Bronchial epithelial cell (primary cell): Measurements from ENCODE around the gene RGS6. TPM values are rescaled to one million over a fixed set of nuclear protein-coding genes. Genes with fewer than 3 reads are reported as not detected.

Experiments used
- DNase-seq: peaks from one replicate; pipeline ENCODE4 v3.0.0-alpha.2; 2010; ENCODE audit warnings: low read depth
- FAIRE-seq: peaks from 2 replicates; lab custom pipeline; 2011; peaks lifted over from hg19 to GRCh38; lab: Jason Lieb, UNC
- H3K27me3 ChIP-seq: 2 replicates; pipeline ENCODE4 v1.5.1; 2011; ENCODE audit warnings: low read length; ENCODE audit not compliant: control insufficient read depth, insufficient read depth
- H3K36me3 ChIP-seq: 2 replicates; pipeline ENCODE4 v1.5.1; 2011; ENCODE audit warnings: low read length; ENCODE audit not compliant: control insufficient read depth, insufficient read depth
- H3K4me3 ChIP-seq: 2 replicates; pipeline ENCODE4 v1.5.1; 2011; ENCODE audit warnings: mild to moderate bottlenecking, low read depth, low read length, control low read depth
- CTCF ChIP-seq: IDR thresholded peaks from 2 replicates; pipeline ENCODE4 v1.5.1; 2011; ENCODE audit warnings: mild to moderate bottlenecking, moderate library complexity, low read length, control low read depth, inconsistent platforms; ENCODE audit not compliant: insufficient read depth, severe bottlenecking
- total RNA-seq: library from RNA; depleted of rRNA; stranded (reverse); fragments of >200 nt; gene quantifications from 2 replicates; pipeline ENCODE4 v1.2.1, GENCODE V29; 2014

The RGS6 gene
- total RNA-seq, 1 donor from 2014 or later = not detected

- no peak for DNase-seq
- no peaks in the 10 kb centered on the region for H3K36me3 ChIP-seq
- no peaks in the 10 kb centered on the region for H3K27me3 ChIP-seq
- no peak for FAIRE-seq
- no peak overlapping the region for H3K4me3 ChIP-seq
- TF ChIP-seq CTCF = no peak
Observed at GRCh38 chr14:72142328-72142727, 210.1 kb downstream of the RGS6 start.

GRCh38 chr14:72146241-72146640, 214.0 kb downstream of the RGS6 start:
- DNase-seq (no peak), FAIRE-seq (no peak)
- no peaks in the 10 kb centered on the region for H3K36me3 ChIP-seq
- H3K27me3 ChIP-seq = no peaks in the 10 kb centered on the region
- H3K4me3 ChIP-seq = no peak overlapping the region
- TF ChIP-seq CTCF = no peak

GRCh38 chr14:72154645-72155378, 222.6 kb downstream of the RGS6 start:
- H3K4me3 ChIP-seq = no peak overlapping the region
- no peaks in the 10 kb centered on the region for H3K27me3 ChIP-seq
- DNase-seq (no peak), FAIRE-seq (no peak)
- no peaks in the 10 kb centered on the region for H3K36me3 ChIP-seq
- no peak for TF ChIP-seq CTCF

- Histone ChIP-seq H3K36me3 (no peaks in the 10 kb centered on the region), H3K4me3 (no peak overlapping the region), H3K27me3 (no peaks in the 10 kb centered on the region)
- TF ChIP-seq CTCF = no peak
- no peak for FAIRE-seq
- no peak for DNase-seq
Observed at GRCh38 chr14:72155379-72155993, 223.3 kb downstream of the RGS6 start.

- DNase-seq (no peak), FAIRE-seq (no peak)
- Histone ChIP-seq H3K4me3 (no peak overlapping the region), H3K36me3 (no peaks in the 10 kb centered on the region), H3K27me3 (no peaks in the 10 kb centered on the region)
- no peak for TF ChIP-seq CTCF
Observed at GRCh38 chr14:72164420-72165228, 232.4 kb downstream of the RGS6 start.
